K562 (cell line): ENCODE data around the gene ZNF521. TPM values are rescaled to one million over a fixed set of nuclear protein-coding genes. Genes with fewer than 3 reads are reported as not detected.

ENCODE experiments used
- ATAC-seq: fragments of 200-7000 bp; cut with Tn5 transposase; 3 replicates; pipeline ENCODE4 v1.9.1; 2020; ENCODE audit warnings: moderate library complexity
- BruUV-seq: library from RNA; stranded (reverse); fragments of 400-500 nt; replicated peaks from 2 replicates; lab custom pipeline; 2021; lab: Mats Ljungman, UMichigan
- CTCF ChIA-PET: fragments of 300-600 bp; formaldehyde crosslinking; extraction: SDS; loops from one replicate; lab custom pipeline; 2021; ENCODE audit warnings: low intra/inter-chr PET ratio; lab: Yijun Ruan, JAX
- POLR2A ChIA-PET: fragments of 300-600, 350-650 bp; sonication (Branson Sonifier 250); formaldehyde crosslinking; extraction: SDS; loops from one replicate; lab custom pipeline; 2021; ENCODE audit warnings: antibody characterized with exemption, inconsistent platforms; lab: Yijun Ruan, JAX
- DNase-seq, 4 experiments: peaks; one replicate each; pipeline versions ENCODE4 v3.0.0 to v3.0.0-alpha.2; 2011 to 2018; ENCODE audit warnings: low spot score in 3 of 4, mixed read lengths in 3 of 4; ENCODE audit errors: extremely low read depth in 1 of 4
- FAIRE-seq: peaks from 2 replicates; lab custom pipeline; 2011; peaks lifted over from hg19 to GRCh38; lab: Jason Lieb, UNC
- H2AFZ ChIP-seq: 2 replicates; pipeline ENCODE4 v1.6.0; 2011; ENCODE audit warnings: low read depth, low read length, control low read depth, inconsistent platforms
- H3K27ac ChIP-seq: fragments of 200-600 bp; 3 replicates; pipeline ENCODE4 v1.8.0; 2011; ENCODE audit warnings: low read depth, mild to moderate bottlenecking, control low read depth, inconsistent platforms, low read length, moderate library complexity, mixed read lengths; ENCODE audit errors: extremely low read depth
- H3K27me3 ChIP-seq, 2 experiments: fragments of 300-600 bp in 1 of 2; 2 replicates in 1 of 2; 3 replicates in 1 of 2; pipeline versions ENCODE4 v1.6.0 to v1.8.0; 2011; ENCODE audit warnings: inconsistent platforms in 2 of 2, low read length in 2 of 2, mild to moderate bottlenecking in 1 of 2, mixed read lengths in 1 of 2, moderate library complexity in 1 of 2; ENCODE audit not compliant: control insufficient read depth in 2 of 2, insufficient read depth in 2 of 2
- H3K36me3 ChIP-seq: fragments of 300-600 bp; 3 replicates; pipeline ENCODE4 v1.8.0; 2011; ENCODE audit warnings: mild to moderate bottlenecking, low read length, inconsistent platforms; ENCODE audit not compliant: control insufficient read depth, insufficient read depth
- H3K4me1 ChIP-seq, 2 experiments: fragments of 200-600 bp in 1 of 2; replicated peaks in 1 of 2; 2 replicates in 1 of 2; 3 replicates in 1 of 2; pipeline versions ENCODE4 v1.5.1 to v1.8.0; 2011; ENCODE audit warnings: inconsistent platforms in 2 of 2, low read length in 2 of 2, mild to moderate bottlenecking in 1 of 2, mixed read lengths in 1 of 2, moderate library complexity in 1 of 2; ENCODE audit not compliant: control insufficient read depth in 2 of 2, insufficient read depth in 2 of 2
- H3K4me2 ChIP-seq: 2 replicates; pipeline ENCODE4 v1.6.1; 2011; ENCODE audit warnings: low read length, control low read depth, inconsistent platforms, mixed read lengths; ENCODE audit not compliant: insufficient read depth
- H3K4me3 ChIP-seq: fragments of 200-600 bp; sonication (generic), shearing (Covaris generic); 2 replicates; pipeline ENCODE4 v1.5.1; 2016; ENCODE audit warnings: control low read depth, inconsistent platforms
- H3K79me2 ChIP-seq: fragments of 200-600 bp; 3 replicates; pipeline ENCODE4 v1.8.0; 2011; ENCODE audit warnings: low read length, inconsistent platforms; ENCODE audit not compliant: control insufficient read depth, insufficient read depth
- H3K9ac ChIP-seq, 2 experiments: 2 replicates each; pipeline versions ENCODE4 v1.6.0 to v1.6.1; 2011; ENCODE audit warnings: low read depth in 2 of 2, low read length in 2 of 2, control low read depth in 1 of 2, inconsistent platforms in 1 of 2, mild to moderate bottlenecking in 1 of 2, mixed read lengths in 1 of 2; ENCODE audit not compliant: insufficient read depth in 1 of 2
- H3K9me1 ChIP-seq: one replicate; pipeline ENCODE4 v1.6.0; 2011; ENCODE audit warnings: inconsistent platforms, mild to moderate bottlenecking, low read length, moderate library complexity; ENCODE audit not compliant: control insufficient read depth, insufficient read depth
- H3K9me3 ChIP-seq: replicated peaks from 2 replicates; pipeline ENCODE4 v1.5.1; 2011; ENCODE audit warnings: low read depth, low read length, inconsistent platforms; ENCODE audit not compliant: control insufficient read depth, insufficient read depth
- H4K20me1 ChIP-seq: replicated peaks from 2 replicates; pipeline ENCODE4 v1.6.1; 2011; ENCODE audit warnings: low read length, inconsistent platforms, mixed read lengths; ENCODE audit not compliant: control insufficient read depth, insufficient read depth
- ARID3A ChIP-seq: IDR thresholded peaks from 2 replicates; pipeline ENCODE4 v1.6.1; 2012; ENCODE audit warnings: low read depth, low read length, improper control_type of control experiment, borderline replicate concordance
- CREB3 ChIP-seq: fragments of 450-650 bp; conservative IDR thresholded peaks from 2 replicates; pipeline ENCODE4 v1.6.1; 2016; ENCODE audit warnings: missing genetic modification characterization, low read depth, mild to moderate bottlenecking, missing compliant biosample characterization, moderate library complexity
- ILK ChIP-seq: fragments of 450-650 bp; IDR thresholded peaks from 2 replicates; pipeline ENCODE4 v1.6.1; 2016; ENCODE audit warnings: missing genetic modification characterization, low read depth, mild to moderate bottlenecking, missing compliant biosample characterization, moderate library complexity, borderline replicate concordance
- IRF2 ChIP-seq: sonication (generic); formaldehyde crosslinking; IDR thresholded peaks from 2 replicates; pipeline ENCODE4 v1.8.1; 2022; ENCODE audit warnings: mild to moderate bottlenecking, missing genetic modification reagents
- MLLT1 ChIP-seq, 2 experiments: fragments of 450-650 bp; IDR thresholded peaks; 2 replicates each; pipeline ENCODE4 v1.6.1; 2016
- PTTG1 ChIP-seq: fragments of 450-650 bp; IDR thresholded peaks from 2 replicates; pipeline ENCODE4 v1.6.1; 2016; ENCODE audit warnings: low read depth, mild to moderate bottlenecking, missing genetic modification characterization, missing compliant biosample characterization
- RBBP5 ChIP-seq: fragments of 200-600 bp; sonication (generic); IDR thresholded peaks from 2 replicates; pipeline ENCODE4 v1.6.1; 2012; ENCODE audit warnings: borderline replicate concordance, mild to moderate bottlenecking, low read length, control low read depth, inconsistent platforms; ENCODE audit not compliant: insufficient read depth, poor library complexity, severe bottlenecking
- SMAD3 ChIP-seq: fragments of 450-650 bp; formaldehyde crosslinking; conservative IDR thresholded peaks from 2 replicates; pipeline ENCODE4 v1.4.0; 2020; ENCODE audit warnings: mild to moderate bottlenecking
- TOE1 ChIP-seq, 2 experiments: fragments of 450-650 bp in 1 of 2; sonication (generic) in 1 of 2; formaldehyde crosslinking in 1 of 2; IDR thresholded peaks; 2 replicates each; pipeline versions ENCODE4 v1.7.1 to v1.8.0; 2016 to 2022; ENCODE audit warnings: borderline replicate concordance in 2 of 2, mild to moderate bottlenecking in 2 of 2, antibody characterized with exemption in 1 of 2, inconsistent platforms in 1 of 2, low read depth in 1 of 2, missing genetic modification reagents in 1 of 2, moderate library complexity in 1 of 2
- ZNF316 ChIP-seq: fragments of 450-650 bp; IDR thresholded peaks from 2 replicates; pipeline ENCODE4 v1.6.1; 2016
- ZNF408 ChIP-seq: fragments of 250-450 bp; sonication (Bioruptor Pico); IDR thresholded peaks from 2 replicates; pipeline ENCODE4 v1.4.0; 2020; ENCODE audit warnings: low read depth, mild to moderate bottlenecking, moderate library complexity
- WGBS: fragments of 100-300 bp; shearing (Covaris generic); methylation state at CpG from one replicate; pipeline ENCODE4 v1.1.6; 2016; ENCODE audit warnings: low coverage, mixed read lengths; ENCODE audit not compliant: insufficient coverage; ENCODE audit errors: missing lambda C conversion rate; 5-methylcytosine and 5-hydroxymethylcytosine counted together
- in situ Hi-C: fragments of 300-500 bp; cut with MboI; formaldehyde crosslinking; loops from 4 replicates; pipeline ENCODE4 v1.15.0; 2018; ENCODE audit warnings: inconsistent platforms, mixed read lengths
- intact Hi-C: fragments of 100-400 bp; cut with micrococcal nuclease; formaldehyde crosslinking; loops from 2 replicates; pipeline ENCODE4 v1.14.2; 2022
- polyA plus RNA-seq, 8 experiments: library from polyadenylated mRNA; depleted of rRNA in 4 of 8; stranded (reverse) in 5 of 8; unstranded in 3 of 8; fragments of >200 nt; fragmentation: Nextera tagmentation in 2 of 8; fragmentation: Illumina TruSeq in 1 of 8; extraction: Ambion mirVana in 2 of 8; extraction: Trizol in 1 of 8; gene quantifications; 2 replicates each; pipeline versions ENCODE4 v1.2.1 to v1.2.3, GENCODE V29; 2011 to 2014; ENCODE audit warnings: inconsistent platforms in 1 of 8, missing spikeins in 1 of 8
- total RNA-seq, 7 experiments: library from RNA; depleted of rRNA in 6 of 7; stranded (reverse); fragments of >200 nt in 6 of 7; fragmentation: Illumina TruSeq in 2 of 7; extraction: Trizol in 2 of 7; gene quantifications; 2 replicates each; pipeline versions ENCODE4 v1.2.1 to v1.2.3, GENCODE V29; 2011 to 2021; ENCODE audit warnings: low replicate concordance in 1 of 7

The ZNF521 gene
- total and polyA plus RNA-seq, 9 of the 15 experiments (the other 6 are each of a cell fraction or from before 2014, with no cell fraction given): 1.2 to 5.8 (median 1.6) TPM

- ATAC-seq: no peak
- no peak for DNase-seq
- Histone ChIP-seq H3K9me3 (no peaks in the 10 kb centered on the region), H3K9ac (no peak overlapping the region), H3K4me3 (no peak overlapping the region), H3K27me3 (no peaks in the 10 kb centered on the region), H3K9me1 (no peaks in the 10 kb centered on the region), H3K27ac (no peak overlapping the region), H3K36me3 (no peaks in the 10 kb centered on the region), H2AFZ (no peak overlapping the region), H3K4me1 (peaks cover 0 to 10% of the 10 kb centered on the region in 2 experiments; a peak in 2 of 5 replicates)
- CTCF ChIA-PET: no interaction called here
- BruUV-seq: no TSS peak
- POLR2A ChIA-PET: no interaction called here
- WGBS: 17% methylated on average over 1 of the region's 1 CpG
- in situ Hi-C loops (no loop called here), intact Hi-C loops (no loop called here)
- TF ChIP-seq CREB3 (tag): no peak
- TF ChIP-seq, all 486 proteins: peak for 0
- Histone ChIP-seq H3K79me2 (no peaks in the 10 kb centered on the region), H3K4me2 (no peak overlapping the region), H4K20me1 (no peaks in the 10 kb centered on the region)
- FAIRE-seq: no peak
These were observed 108.2 kb downstream of the ZNF521 start for GRCh38 chr18:25243754-25244153.

GRCh38 chr18:25243257-25243656 lies 108.7 kb downstream of the ZNF521 start:
- H3K4me1 ChIP-seq: peaks cover 0 to 10% of the 10 kb centered on the region in 2 experiments; a peak in 2 of 5 replicates
- no peak overlapping the region for H2AFZ ChIP-seq
- intact Hi-C loops (no loop called here), in situ Hi-C loops (no loop called here)
- POLR2A ChIA-PET: no interaction called here
- no peaks in the 10 kb centered on the region for H3K9me3 ChIP-seq
- no peaks in the 10 kb centered on the region for H3K79me2 ChIP-seq
- FAIRE-seq (no peak), DNase-seq (no peak), ATAC-seq (no peak)
- no peak overlapping the region for H3K4me3 ChIP-seq
- no TSS peak for BruUV-seq
- CTCF ChIA-PET: no interaction called here
- no peak overlapping the region for H3K27ac ChIP-seq
- H3K9ac ChIP-seq: no peak overlapping the region
- H3K36me3 ChIP-seq: no peaks in the 10 kb centered on the region
- H3K4me2 ChIP-seq: no peak overlapping the region
- no peaks in the 10 kb centered on the region for H3K9me1 ChIP-seq
- H4K20me1 ChIP-seq: no peaks in the 10 kb centered on the region
- 3% methylated on average over 2 of the region's 2 CpGs for WGBS
- H3K27me3 ChIP-seq: no peaks in the 10 kb centered on the region
- TF ChIP-seq ZNF316 (no peak), RBBP5 (no peak), TOE1 (IDR thresholded peaks at IDR 0.05; ENCODE audit: borderline replicate concordance) (no peak), TOE1 (CRISPR knock-in tag; IDR thresholded peaks at IDR 0.05; ENCODE audit: borderline replicate concordance, low read depth) (no peak), ARID3A (no peak), MLLT1 (IDR thresholded peaks at IDR 0.05) (no peak), ZNF408 (CRISPR knock-in tag) (no peak), IRF2 (CRISPR knock-in tag) (no peak), PTTG1 (tag) (no peak), SMAD3 (CRISPR knock-in tag) (no peak), ILK (tag) (no peak)
